Nephron progenitor cell (in vitro differentiated cells): ENCODE data around the gene DNMBP.

Source experiments
- DNase-seq: peaks from one replicate; pipeline ENCODE4 v3.0.0; 2021
- H3K27ac Mint-ChIP-seq: 2 replicates; pipeline ENCODE4 v1.8.0; 2021; ENCODE audit warnings: mild to moderate bottlenecking, moderate library complexity, mixed read lengths
- H3K27me3 Mint-ChIP-seq: 2 replicates; pipeline ENCODE4 v1.8.0; 2021; ENCODE audit warnings: mild to moderate bottlenecking, low read depth, mixed read lengths; ENCODE audit not compliant: poor library complexity
- H3K36me3 Mint-ChIP-seq: 2 replicates; pipeline ENCODE4 v1.8.0; 2021; ENCODE audit warnings: low read depth, mixed read lengths
- H3K4me1 Mint-ChIP-seq: 2 replicates; pipeline ENCODE4 v1.8.0; 2021; ENCODE audit warnings: mixed read lengths
- H3K4me3 Mint-ChIP-seq: 2 replicates; pipeline ENCODE4 v1.8.0; 2021; ENCODE audit warnings: mild to moderate bottlenecking, moderate library complexity, mixed read lengths
- H3K9me3 Mint-ChIP-seq: 2 replicates; pipeline ENCODE4 v1.8.0; 2021; ENCODE audit warnings: mild to moderate bottlenecking, moderate library complexity, mixed read lengths
- TF ChIP-seq, protein P1 (sequence below): fragments of 200-600 bp; sonication (generic); IDR thresholded peaks from 2 replicates; pipeline ENCODE4 v1.5.0; 2021; ENCODE audit warnings: antibody characterized with exemption

The DNMBP gene

DNA sequence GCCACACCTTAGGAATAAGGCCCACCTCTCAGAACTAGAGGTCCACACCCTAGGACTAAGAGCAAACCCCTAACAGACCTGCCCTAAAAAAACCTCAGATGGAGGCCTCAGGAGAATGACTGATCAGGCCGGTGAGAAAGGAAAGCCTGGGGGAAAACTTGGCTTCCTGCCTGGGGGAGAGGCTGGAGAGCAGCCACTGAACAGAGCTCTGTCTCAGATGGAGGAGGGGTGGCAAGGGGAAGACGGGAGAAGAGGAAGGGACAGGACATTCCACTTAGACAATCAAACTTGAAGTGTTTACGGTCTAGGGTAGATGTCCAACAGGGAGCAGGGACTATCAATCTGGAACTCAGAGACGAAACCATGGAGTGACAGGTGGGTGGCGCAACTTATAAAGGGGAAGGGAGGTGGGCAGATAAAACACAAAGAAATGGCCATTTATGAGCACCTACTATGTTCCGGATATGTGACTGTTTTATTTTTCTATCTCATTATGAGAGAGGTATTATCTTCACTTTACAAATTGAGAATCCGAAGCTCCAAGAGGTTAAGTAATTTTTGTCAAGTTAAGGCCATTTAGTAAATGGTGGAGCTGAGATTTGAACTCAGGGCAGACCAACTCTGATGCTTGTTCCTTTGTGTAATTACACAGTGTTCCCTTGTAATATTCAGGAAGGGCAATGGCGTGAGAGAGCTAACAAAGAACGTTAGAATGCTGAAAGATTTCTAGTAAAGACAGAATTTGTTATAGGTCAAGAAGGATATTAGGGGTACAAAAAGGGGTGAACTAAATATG, 82.6 kb downstream of the DNMBP start:
- Mint-ChIP-seq H3K4me3 (no peak overlapping the region), H3K4me1 (peaks cover 47% of the 10 kb centered on the region), H3K27me3 (peaks cover 2% of the 10 kb centered on the region), H3K36me3 (no peaks in the 10 kb centered on the region), H3K27ac (peak overlapping the region; percentile 62), H3K9me3 (no peaks in the 10 kb centered on the region)
- no peak for DNase-seq
- TF ChIP-seq, protein P1, sequence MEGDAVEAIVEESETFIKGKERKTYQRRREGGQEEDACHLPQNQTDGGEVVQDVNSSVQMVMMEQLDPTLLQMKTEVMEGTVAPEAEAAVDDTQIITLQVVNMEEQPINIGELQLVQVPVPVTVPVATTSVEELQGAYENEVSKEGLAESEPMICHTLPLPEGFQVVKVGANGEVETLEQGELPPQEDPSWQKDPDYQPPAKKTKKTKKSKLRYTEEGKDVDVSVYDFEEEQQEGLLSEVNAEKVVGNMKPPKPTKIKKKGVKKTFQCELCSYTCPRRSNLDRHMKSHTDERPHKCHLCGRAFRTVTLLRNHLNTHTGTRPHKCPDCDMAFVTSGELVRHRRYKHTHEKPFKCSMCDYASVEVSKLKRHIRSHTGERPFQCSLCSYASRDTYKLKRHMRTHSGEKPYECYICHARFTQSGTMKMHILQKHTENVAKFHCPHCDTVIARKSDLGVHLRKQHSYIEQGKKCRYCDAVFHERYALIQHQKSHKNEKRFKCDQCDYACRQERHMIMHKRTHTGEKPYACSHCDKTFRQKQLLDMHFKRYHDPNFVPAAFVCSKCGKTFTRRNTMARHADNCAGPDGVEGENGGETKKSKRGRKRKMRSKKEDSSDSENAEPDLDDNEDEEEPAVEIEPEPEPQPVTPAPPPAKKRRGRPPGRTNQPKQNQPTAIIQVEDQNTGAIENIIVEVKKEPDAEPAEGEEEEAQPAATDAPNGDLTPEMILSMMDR = no peak

DNA sequence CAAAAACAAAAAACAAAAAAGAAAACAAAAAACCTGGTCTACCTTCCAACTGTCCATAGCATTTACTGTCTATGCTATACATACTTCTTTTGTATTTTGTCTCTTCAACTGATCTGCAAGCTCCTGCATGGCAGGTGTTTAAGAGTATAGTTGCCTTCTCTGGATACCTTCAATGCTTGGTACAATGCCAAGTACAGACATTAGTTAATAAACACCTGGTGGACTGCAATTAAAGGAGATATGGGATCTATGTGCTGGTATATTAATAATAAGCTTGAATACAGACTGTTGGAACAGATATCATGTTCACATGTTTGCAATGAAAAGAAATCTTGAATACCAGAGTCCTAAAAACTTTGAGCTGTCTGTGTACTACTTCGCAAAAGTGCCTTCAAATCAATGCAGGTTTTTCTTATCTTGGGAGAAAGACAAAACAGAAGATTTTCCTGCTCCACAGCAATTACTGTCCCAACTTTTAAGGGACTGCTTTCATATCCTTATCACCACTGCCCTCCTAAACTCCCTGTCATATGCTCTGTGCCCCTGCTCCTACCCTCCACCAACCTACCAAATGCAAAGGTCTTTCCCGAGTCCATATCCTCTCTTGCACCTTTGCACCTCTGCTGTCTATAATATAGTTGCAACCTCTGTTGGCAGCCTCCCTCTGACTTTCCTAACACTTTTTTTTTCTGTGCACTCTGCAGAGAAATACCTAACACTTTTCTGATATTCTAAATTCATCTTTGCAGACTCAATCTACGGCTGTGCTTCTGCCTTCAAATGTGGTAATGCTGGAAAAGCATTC, 85.1 kb downstream of the DNMBP start:
- peaks cover 24% of the 10 kb centered on the region for H3K4me1 Mint-ChIP-seq
- DNase-seq = no peak
- H3K4me3 Mint-ChIP-seq = no peak overlapping the region
- H3K27me3 Mint-ChIP-seq = no peaks in the 10 kb centered on the region
- no peaks in the 10 kb centered on the region for H3K9me3 Mint-ChIP-seq
- peak overlapping the region; percentile 14 for H3K27ac Mint-ChIP-seq
- H3K36me3 Mint-ChIP-seq = peaks cover 7% of the 10 kb centered on the region
- TF ChIP-seq, protein P1 = no peak

DNA sequence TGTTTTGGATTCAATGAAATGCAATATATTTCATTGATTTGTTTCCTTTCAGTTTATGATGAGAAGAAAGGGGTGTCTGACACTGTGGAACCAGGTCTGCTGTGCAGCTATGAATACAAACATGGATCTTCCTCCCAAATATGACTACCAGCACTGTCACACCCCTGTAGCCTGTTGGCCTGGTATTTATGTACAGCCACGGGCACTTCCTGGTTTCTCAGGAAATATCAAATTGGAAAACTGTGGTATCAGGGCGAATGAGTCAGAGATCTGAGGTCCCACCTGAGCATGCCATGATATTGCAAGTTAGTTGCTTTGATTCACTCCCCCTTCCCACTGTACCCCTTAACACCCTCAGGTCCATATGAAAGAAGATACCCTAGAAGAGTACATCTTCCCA, 87.8 kb downstream of the DNMBP start:
- no peak for DNase-seq
- Mint-ChIP-seq H3K4me3 (no peak overlapping the region), H3K27me3 (peaks cover 4% of the 10 kb centered on the region)

DNA sequence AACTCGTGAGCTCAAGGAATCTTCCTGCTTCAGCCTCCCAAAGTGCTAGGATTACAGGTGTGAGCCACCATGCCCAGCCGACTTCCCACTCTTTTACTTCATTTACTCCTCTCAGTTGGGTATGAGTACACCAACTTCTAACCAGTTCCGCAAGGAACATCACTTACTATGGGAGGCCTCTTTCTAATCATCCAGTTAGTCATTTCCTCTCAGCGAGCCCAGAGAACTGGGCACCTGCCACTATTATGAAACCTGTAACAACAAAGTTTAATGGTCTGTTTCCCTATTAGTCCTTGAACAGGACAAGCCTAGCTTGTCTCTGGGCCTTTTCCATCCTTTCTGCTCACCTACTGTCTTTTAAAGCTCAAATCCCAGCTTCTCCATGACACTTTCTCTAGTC, 88.8 kb downstream of the DNMBP start:
- no peak for DNase-seq
- H3K36me3 Mint-ChIP-seq = peaks cover 7% of the 10 kb centered on the region
- H3K27me3 Mint-ChIP-seq = peaks cover 4% of the 10 kb centered on the region
- no peaks in the 10 kb centered on the region for H3K9me3 Mint-ChIP-seq
- peak overlapping the region; percentile 4 for H3K27ac Mint-ChIP-seq
- H3K4me3 Mint-ChIP-seq = no peak overlapping the region
- H3K4me1 Mint-ChIP-seq = peaks cover 18% of the 10 kb centered on the region
- TF ChIP-seq, protein P1 = no peak

More for the DNA sequence above, 87.8 kb downstream of the DNMBP start:
- TF ChIP-seq, protein P1 = no peak
- peaks cover 26% of the 10 kb centered on the region for H3K4me1 Mint-ChIP-seq
- H3K9me3 Mint-ChIP-seq = no peaks in the 10 kb centered on the region
- no peak overlapping the region for H3K27ac Mint-ChIP-seq
- peaks cover 7% of the 10 kb centered on the region for H3K36me3 Mint-ChIP-seq

DNA sequence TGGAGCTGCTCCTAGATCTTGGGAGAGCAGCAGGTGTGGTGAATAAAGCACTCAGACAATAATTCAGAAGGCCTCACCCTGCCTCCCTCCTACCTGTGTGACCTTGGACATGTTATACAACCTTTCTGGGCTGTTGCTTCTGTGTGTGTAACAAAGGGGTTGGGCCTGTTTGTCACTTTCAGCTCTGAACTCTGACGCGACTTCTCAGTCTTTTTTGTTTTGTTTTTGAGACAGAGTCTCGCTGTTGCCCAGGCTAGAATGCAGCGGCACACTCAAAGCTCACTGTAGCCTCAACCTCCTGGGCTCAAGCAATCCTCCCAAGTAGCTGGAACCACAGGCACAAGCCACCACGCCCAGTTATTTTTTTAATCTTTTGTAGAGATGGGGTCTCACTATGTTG, 89.3 kb downstream of the DNMBP start:
- TF ChIP-seq, protein P1 = no peak
- H3K27ac Mint-ChIP-seq = peak overlapping the region; percentile 11
- H3K9me3 Mint-ChIP-seq = no peaks in the 10 kb centered on the region
- H3K27me3 Mint-ChIP-seq = peaks cover 4% of the 10 kb centered on the region
- H3K4me3 Mint-ChIP-seq = no peak overlapping the region
- no peak for DNase-seq
- peaks cover 18% of the 10 kb centered on the region for H3K4me1 Mint-ChIP-seq
- H3K36me3 Mint-ChIP-seq = peaks cover 7% of the 10 kb centered on the region
